GM12892 (cell line): ENCODE results near the gene GRIA4.

Experiments used
- POLR2A ChIP-seq: IDR thresholded peaks from 2 replicates; pipeline ENCODE4 v1.6.1; 2011; ENCODE audit warnings: low read depth, low read length, control low read depth
- POLR2AphosphoS5 ChIP-seq: IDR thresholded peaks from 2 replicates; pipeline ENCODE4 v1.6.1; 2011; ENCODE audit warnings: low read depth, low read length, control low read depth
- TAF1 ChIP-seq: IDR thresholded peaks from 2 replicates; pipeline ENCODE4 v1.6.1; 2011; ENCODE audit warnings: low read depth, mild to moderate bottlenecking, control low read depth, low read length, borderline replicate concordance

- TF ChIP-seq POLR2AphosphoS5, result no peak
- TF ChIP-seq POLR2A, result no peak
- no peak for TF ChIP-seq TAF1
These were observed 242.5 kb downstream of the GRIA4 start for GRCh38 chr11:105852403-105852802.
